CD14-positive monocyte (primary cell): ENCODE data around the gene MAPK1. TPM values are rescaled to one million over a fixed set of nuclear protein-coding genes. Genes with fewer than 3 reads are reported as not detected.
A peak's percentile ranks its signal among the peaks of the same experiment; 100 is the strongest.

Experiments used
- DNase-seq, 3 donors: peaks; one replicate each; pipeline ENCODE4 v3.0.0-alpha.2; 2011 to 2022
- H2AFZ ChIP-seq: 2 replicates; pipeline ENCODE4 v1.6.0; 2012; ENCODE audit warnings: mild to moderate bottlenecking, low read depth, low read length, inconsistent platforms; ENCODE audit not compliant: insufficient read depth, poor library complexity, severe bottlenecking
- H3K27ac ChIP-seq, 2 donors: 1 replicate in 1 of 2; 2 replicates in 1 of 2; pipeline ENCODE4 v1.5.1; 2012 to 2013; ENCODE audit warnings: low read length in 2 of 2, control low read depth in 1 of 2, inconsistent platforms in 1 of 2, low read depth in 1 of 2, mild to moderate bottlenecking in 1 of 2
- H3K27me3 ChIP-seq, 2 donors: one replicate each; pipeline versions ENCODE4 v1.6.0 to v1.6.1; 2011 to 2013; ENCODE audit warnings: low read length in 2 of 2; ENCODE audit not compliant: control insufficient read depth in 2 of 2, insufficient read depth in 2 of 2
- H3K36me3 ChIP-seq, 2 donors: replicated peaks in 1 of 2; 1 replicate in 1 of 2; 2 replicates in 1 of 2; pipeline versions ENCODE4 v1.5.1 to v1.6.1; 2012 to 2013; ENCODE audit warnings: low read length in 2 of 2, control low read depth in 1 of 2, inconsistent platforms in 1 of 2, mild to moderate bottlenecking in 1 of 2; ENCODE audit not compliant: insufficient read depth in 2 of 2, control insufficient read depth in 1 of 2
- H3K4me1 ChIP-seq, 2 donors: 1 replicate in 1 of 2; 2 replicates in 1 of 2; pipeline versions ENCODE4 v1.5.1 to v1.6.1; 2012 to 2013; ENCODE audit warnings: low read length in 2 of 2, control low read depth in 1 of 2, inconsistent platforms in 1 of 2, mild to moderate bottlenecking in 1 of 2, moderate library complexity in 1 of 2; ENCODE audit not compliant: insufficient read depth in 2 of 2, control insufficient read depth in 1 of 2
- H3K4me2 ChIP-seq: replicated peaks from 2 replicates; pipeline ENCODE3; 2012; ENCODE audit warnings: low read length, moderate library complexity, mild to moderate bottlenecking; ENCODE audit not compliant: poor library complexity, severe bottlenecking; ENCODE audit errors: extremely low read depth
- H3K4me3 ChIP-seq, 3 experiments: fragments of 200-600 bp in 1 of 3; sonication (generic) in 1 of 3; replicated peaks in 1 of 3; 1 replicate in 2 of 3; 2 replicates in 1 of 3; pipeline ENCODE4 v1.5.1; 2011 to 2013; ENCODE audit warnings: low read length in 3 of 3, mild to moderate bottlenecking in 3 of 3, control low read depth in 2 of 3, low read depth in 2 of 3, inconsistent platforms in 1 of 3, moderate library complexity in 1 of 3
- H3K79me2 ChIP-seq: 2 replicates; pipeline ENCODE4 v1.6.0; 2012; ENCODE audit warnings: mild to moderate bottlenecking, control low read depth, inconsistent platforms, low read length, moderate library complexity; ENCODE audit not compliant: insufficient read depth
- H3K9ac ChIP-seq: 2 replicates; pipeline ENCODE4 v1.6.0; 2017; ENCODE audit warnings: low read length, mild to moderate bottlenecking; ENCODE audit not compliant: insufficient read depth, poor library complexity, severe bottlenecking
- H3K9me3 ChIP-seq, 2 donors: replicated peaks in 1 of 2; 1 replicate in 1 of 2; 2 replicates in 1 of 2; pipeline versions ENCODE4 v1.5.1 to v1.6.1; 2012 to 2013; ENCODE audit warnings: low read length in 2 of 2, control low read depth in 1 of 2; ENCODE audit not compliant: control insufficient read depth in 1 of 2, insufficient read depth in 1 of 2
- H4K20me1 ChIP-seq: 2 replicates; pipeline ENCODE4 v1.6.0; 2012; ENCODE audit warnings: mild to moderate bottlenecking, low read length, control low read depth, moderate library complexity; ENCODE audit not compliant: insufficient read depth
- H3K27ac Mint-ChIP-seq, 7 donors: one replicate each; pipeline ENCODE4 v1.8.0; 2020; ENCODE audit warnings: mild to moderate bottlenecking in 7 of 7, mixed read lengths in 7 of 7, moderate library complexity in 6 of 7, inconsistent platforms in 2 of 7
- H3K27me3 Mint-ChIP-seq, 3 donors: one replicate each; pipeline ENCODE4 v1.8.0; 2021 to 2022; ENCODE audit warnings: low read depth in 3 of 3, mild to moderate bottlenecking in 3 of 3, mixed read lengths in 3 of 3, moderate library complexity in 3 of 3, inconsistent platforms in 1 of 3
- H3K36me3 Mint-ChIP-seq, 2 donors: one replicate each; pipeline ENCODE4 v1.8.0; 2020; ENCODE audit warnings: mixed read lengths in 2 of 2, inconsistent platforms in 1 of 2, mild to moderate bottlenecking in 1 of 2
- H3K4me1 Mint-ChIP-seq: one replicate; pipeline ENCODE4 v1.8.0; 2020; ENCODE audit warnings: mild to moderate bottlenecking, mixed read lengths
- H3K4me3 Mint-ChIP-seq, 2 donors: one replicate each; pipeline ENCODE4 v1.8.0; 2020; ENCODE audit warnings: mild to moderate bottlenecking in 2 of 2, mixed read lengths in 2 of 2, moderate library complexity in 1 of 2
- H3K9me3 Mint-ChIP-seq, 7 donors: one replicate each; pipeline ENCODE4 v1.8.0; 2020 to 2022; ENCODE audit warnings: mixed read lengths in 7 of 7, mild to moderate bottlenecking in 6 of 7, moderate library complexity in 6 of 7, inconsistent platforms in 2 of 7
- CTCF ChIP-seq: fragments of 200-600 bp; IDR thresholded peaks from one replicate; pipeline ENCODE4 v1.8.0; 2022; ENCODE audit warnings: antibody characterized with exemption, mild to moderate bottlenecking
- WGBS: methylation state at CpG from one replicate; pipeline ENCODE4 v1.1.5; 2013; ENCODE audit warnings: missing lambda C conversion rate; ENCODE audit not compliant: insufficient coverage; 5-methylcytosine and 5-hydroxymethylcytosine counted together
- intact Hi-C, 2 donors: fragments of 100-400 bp; cut with micrococcal nuclease; formaldehyde crosslinking; loops; one replicate each; pipeline versions ENCODE4 v1.15.0 to v1.15.1; 2023
- polyA plus RNA-seq, 3 donors: library from polyadenylated mRNA; depleted of rRNA in 1 of 3; unstranded in 2 of 3; stranded (reverse) in 1 of 3; fragments of 300-500 nt in 2 of 3; fragments of >200 nt in 1 of 3; fragmentation: Illumina TruSeq in 2 of 3; gene quantifications; 1 replicate in 2 of 3; 2 replicates in 1 of 3; pipeline ENCODE4 v1.2.3, GENCODE V29; 2012 to 2021

MAPK1 gene
- polyA plus RNA-seq, 3 donors = 47.0 to 148 (median 118) TPM

- no peaks in the 10 kb centered on the region for H3K79me2 ChIP-seq
- intact Hi-C loops = loop anchor here (2.0 kb wide), 1 partner anchor 241 kb away; the partner anchor contains the start of gene PPM1F (in 2 of the 2)
Measured at GRCh38 chr22:21711851-21712250, 155.6 kb downstream of the MAPK1 start.

GRCh38 chr22:21710156-21710555 is 157.3 kb downstream of the MAPK1 start:
- Histone ChIP-seq H3K27ac (no peak overlapping the region), H3K9me3 (no peaks in the 10 kb centered on the region), H3K9ac (no peak overlapping the region), H4K20me1 (no peaks in the 10 kb centered on the region), H3K36me3 (no peaks in the 10 kb centered on the region), H3K4me3 (no peak overlapping the region), H3K4me2 (no peak overlapping the region), H3K4me1 (peaks cover 0 to 7% of the 10 kb centered on the region in 2 donors), H3K79me2 (no peaks in the 10 kb centered on the region), H2AFZ (no peak overlapping the region), H3K27me3 (no peaks in the 10 kb centered on the region)
- H3K9me3 Mint-ChIP-seq = no peaks in the 10 kb centered on the region
- no peak for DNase-seq
- no peak overlapping the region for H3K4me3 Mint-ChIP-seq
- H3K36me3 Mint-ChIP-seq = peaks cover 0 to 9% of the 10 kb centered on the region in 2 donors
- no peak for TF ChIP-seq CTCF
- H3K4me1 Mint-ChIP-seq = peaks cover 8% of the 10 kb centered on the region
- peak overlapping the region in 1 of 7 donors; percentile 52 for H3K27ac Mint-ChIP-seq
- intact Hi-C loops = no loop called here
- H3K27me3 Mint-ChIP-seq = peaks cover 0 to 2% (median 0%) of the 10 kb centered on the region in 3 donors
- 78% methylated on average over 7 of the region's 7 CpGs for WGBS

More at GRCh38 chr22:21711851-21712250, 155.6 kb downstream of the MAPK1 start:
- DNase-seq = no peak
- no peak overlapping the region for H2AFZ ChIP-seq
- no peaks in the 10 kb centered on the region for H3K9me3 Mint-ChIP-seq
- no peak overlapping the region for H3K27ac Mint-ChIP-seq
- WGBS = 100% methylated on average over 1 of the region's 4 CpGs
- peaks cover 8% of the 10 kb centered on the region for H3K4me1 Mint-ChIP-seq
- H3K36me3 Mint-ChIP-seq = peaks cover 0 to 9% of the 10 kb centered on the region in 2 donors
- H3K4me2 ChIP-seq = no peak overlapping the region
- H3K27me3 Mint-ChIP-seq = peaks cover 0 to 2% (median 0%) of the 10 kb centered on the region in 3 donors
- H4K20me1 ChIP-seq = no peaks in the 10 kb centered on the region
- H3K9me3 ChIP-seq = no peaks in the 10 kb centered on the region
- TF ChIP-seq CTCF = no peak
- no peaks in the 10 kb centered on the region for H3K27me3 ChIP-seq
- peaks cover 0 to 7% of the 10 kb centered on the region in 2 donors for H3K4me1 ChIP-seq
- H3K27ac ChIP-seq = no peak overlapping the region
- no peak overlapping the region for H3K4me3 ChIP-seq
- H3K4me3 Mint-ChIP-seq = no peak overlapping the region
- H3K36me3 ChIP-seq = no peaks in the 10 kb centered on the region
- H3K9ac ChIP-seq = no peak overlapping the region
